NCI-H1436 (cell line): Measurements from ENCODE around the gene DLX1.
"Not testable (repeated sequence)": the region's sequence is repeated elsewhere in the genome, so short reads cannot be mapped to it uniquely, and the experiment has no call there.

Source experiments
- DNase-seq: peaks from one replicate; lab custom pipeline; 2025; lab: John Stamatoyannopoulos, UW

The DLX1 gene

DNA sequence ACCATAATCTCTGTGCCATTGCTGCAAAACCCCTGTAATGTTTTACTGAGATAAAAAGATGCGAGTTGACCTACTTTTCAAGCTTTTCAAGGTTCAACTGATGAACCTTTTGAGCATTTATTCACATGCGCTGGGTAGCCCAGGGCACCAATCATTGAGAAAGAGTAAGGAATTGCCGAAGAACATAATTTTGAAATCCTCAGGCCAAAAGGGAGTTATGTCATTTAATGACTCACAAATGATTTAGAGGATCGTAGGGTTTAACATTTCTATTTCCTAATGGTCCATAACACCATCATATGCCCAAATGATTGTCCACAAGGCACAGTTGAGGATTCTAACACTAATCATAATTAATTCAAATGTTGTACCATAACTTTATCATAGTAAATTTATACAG is 20.2 kb upstream of the DLX1 start:
- DNase-seq: no peak

DNA sequence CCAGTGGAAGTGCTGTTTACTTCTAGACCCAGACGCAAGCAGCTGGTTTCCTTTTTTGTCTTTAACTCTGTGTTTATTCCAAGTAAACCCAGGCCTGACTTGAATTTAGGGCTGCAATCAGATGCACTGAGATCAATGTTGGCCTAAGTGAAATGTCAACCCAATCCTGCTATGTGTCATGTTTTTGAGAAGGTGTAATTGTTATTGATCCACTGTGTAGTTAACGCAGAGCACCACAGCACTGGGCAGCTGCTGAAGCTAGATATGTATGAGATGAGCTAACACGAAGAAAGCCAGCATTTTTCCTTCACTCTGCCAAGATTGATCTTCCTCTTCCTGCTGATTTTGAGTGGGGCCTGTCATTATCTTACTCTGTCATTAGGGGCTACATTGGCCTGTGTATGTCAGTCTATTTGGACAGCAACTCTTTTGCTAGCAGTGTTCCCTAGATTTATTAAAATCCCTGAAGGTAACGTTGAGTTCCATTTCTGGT is 18.9 kb upstream of the DLX1 start:
- DNase-seq: no peak

DNA sequence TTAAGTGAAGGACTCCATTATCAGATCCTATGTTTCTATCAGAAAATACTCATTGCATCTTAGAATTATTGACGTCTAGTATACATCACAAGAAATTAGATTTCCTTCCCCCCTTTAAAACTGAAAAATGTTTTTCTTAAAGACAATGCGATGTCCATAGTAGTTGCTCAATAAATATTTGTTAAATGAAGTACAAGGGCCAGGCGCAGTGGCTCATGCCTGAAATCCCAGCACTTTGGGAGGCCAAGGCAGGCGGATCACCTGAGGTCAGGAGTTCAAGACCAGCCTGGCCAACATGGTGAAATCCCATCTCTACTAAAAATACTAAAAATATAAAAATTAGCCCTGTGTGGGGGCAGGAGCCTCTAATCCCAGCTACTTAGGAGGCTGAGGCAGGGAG is 17.4 kb upstream of the DLX1 start:
- DNase-seq: not testable (repeated sequence)

DNA sequence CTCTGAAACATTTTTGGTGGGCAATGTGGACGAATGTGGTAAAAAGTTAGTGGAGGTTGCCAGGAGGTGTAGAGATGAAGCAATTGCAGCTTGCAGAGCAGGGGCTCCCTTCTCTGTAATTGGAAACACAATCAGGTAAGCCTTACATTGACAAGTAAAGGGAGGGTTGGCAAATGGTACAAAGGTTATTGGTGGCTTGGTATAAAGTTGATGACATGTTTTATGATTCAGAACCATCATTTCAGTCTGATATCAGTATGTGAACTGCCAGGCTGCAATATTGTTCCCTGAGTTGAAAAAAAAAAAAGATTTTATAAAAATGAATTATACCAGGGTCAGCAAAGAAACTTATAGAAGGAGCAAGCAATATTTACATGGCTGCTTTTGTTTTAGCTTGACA is 14.4 kb upstream of the DLX1 start:
- DNase-seq: no peak

DNA sequence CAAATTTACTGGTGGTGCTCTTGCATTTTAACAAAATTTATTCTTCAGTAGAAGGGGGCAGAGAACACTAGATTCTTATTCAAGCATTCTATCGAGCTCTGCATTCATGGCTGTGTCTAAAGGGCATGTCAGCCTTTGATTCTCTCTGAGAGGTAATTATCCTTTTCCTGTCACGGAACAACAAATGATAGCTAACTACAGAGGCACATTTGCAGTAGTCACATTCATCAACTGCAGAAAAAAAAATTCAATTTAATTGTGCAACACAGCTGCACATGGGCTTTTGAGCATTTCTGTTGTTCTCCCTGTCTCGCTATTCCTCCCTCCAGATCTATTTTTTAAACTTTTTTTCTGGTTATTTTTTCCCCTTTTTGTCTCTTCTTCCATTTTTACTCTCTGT is 13.0 kb upstream of the DLX1 start:
- DNase-seq: peak; percentile 90

DNA sequence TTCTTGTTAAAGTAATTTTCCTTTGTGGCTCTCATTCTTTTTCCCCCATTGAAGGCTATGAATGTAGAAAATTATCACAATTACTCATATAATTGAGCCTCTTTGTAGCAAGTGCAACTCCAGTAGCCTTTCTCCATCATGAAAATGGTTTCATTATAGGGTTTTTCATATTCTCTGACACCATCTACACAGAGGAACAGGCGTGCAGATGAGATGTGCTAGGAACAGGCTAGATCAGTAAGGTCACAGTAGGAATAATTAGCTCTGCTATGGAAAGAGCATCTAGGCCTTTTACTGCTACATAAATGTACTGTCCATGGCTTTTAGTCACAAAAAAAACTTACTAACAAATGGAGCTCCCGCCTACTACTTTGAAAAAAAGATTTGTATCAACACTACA is 12.6 kb upstream of the DLX1 start:
- peak; percentile 85 for DNase-seq

DNA sequence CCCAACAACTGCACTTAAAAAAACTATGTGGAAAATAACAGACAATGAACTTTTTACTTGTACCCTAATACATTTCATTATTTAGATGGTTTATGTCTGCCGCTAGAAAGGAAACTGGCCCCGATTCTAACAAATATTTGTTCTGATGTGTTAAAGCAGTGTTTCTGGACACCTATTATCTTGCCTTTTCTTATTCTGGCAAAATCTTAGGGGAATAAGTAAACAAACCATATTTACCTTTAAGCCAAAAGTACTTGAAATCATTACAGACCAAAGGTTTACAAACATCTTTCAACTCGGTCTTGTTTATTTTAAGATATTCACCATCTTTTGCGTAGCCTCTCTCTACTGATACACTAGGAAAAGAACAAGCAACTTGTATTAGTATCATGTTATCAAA is 11.8 kb upstream of the DLX1 start:
- DNase-seq: no peak

DNA sequence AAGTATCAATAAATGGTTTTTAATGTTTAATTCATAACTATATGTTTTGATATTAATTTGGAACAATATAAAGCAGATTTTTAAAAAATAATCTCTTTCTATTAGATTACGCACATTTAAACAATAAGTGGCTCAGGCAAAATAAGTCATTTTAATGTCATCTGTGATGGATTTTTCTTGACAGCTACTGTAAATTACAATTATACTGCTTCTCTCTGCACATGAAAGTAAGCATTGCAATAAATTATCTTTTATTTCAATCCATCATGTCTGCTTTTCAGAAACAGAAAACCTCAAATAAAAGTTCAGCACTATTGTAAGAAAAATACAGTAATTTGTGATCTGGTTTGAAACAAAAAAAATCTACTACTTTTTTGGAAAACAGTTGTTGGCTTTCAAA is 11.1 kb upstream of the DLX1 start:
- DNase-seq: no peak

DNA sequence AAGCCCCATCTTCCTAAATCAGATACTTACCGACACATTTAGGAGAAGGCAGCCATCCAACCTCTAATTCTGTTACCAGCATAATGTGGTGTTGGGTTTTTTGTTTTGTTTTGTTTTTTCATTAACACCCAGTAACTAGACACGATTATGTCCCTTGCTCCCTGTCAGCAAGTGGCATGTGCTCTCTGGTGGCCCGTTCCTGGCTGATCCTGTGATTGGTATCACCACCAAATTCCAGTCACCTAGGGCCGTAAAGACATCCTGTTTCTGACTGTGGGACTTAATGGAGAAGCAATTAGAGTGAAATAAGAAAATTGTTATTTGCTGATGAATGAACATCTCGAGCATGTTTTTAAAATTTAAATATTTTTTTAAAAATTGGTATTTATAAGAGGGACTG is 5.9 kb upstream of the DLX1 start:
- no peak for DNase-seq

DNA sequence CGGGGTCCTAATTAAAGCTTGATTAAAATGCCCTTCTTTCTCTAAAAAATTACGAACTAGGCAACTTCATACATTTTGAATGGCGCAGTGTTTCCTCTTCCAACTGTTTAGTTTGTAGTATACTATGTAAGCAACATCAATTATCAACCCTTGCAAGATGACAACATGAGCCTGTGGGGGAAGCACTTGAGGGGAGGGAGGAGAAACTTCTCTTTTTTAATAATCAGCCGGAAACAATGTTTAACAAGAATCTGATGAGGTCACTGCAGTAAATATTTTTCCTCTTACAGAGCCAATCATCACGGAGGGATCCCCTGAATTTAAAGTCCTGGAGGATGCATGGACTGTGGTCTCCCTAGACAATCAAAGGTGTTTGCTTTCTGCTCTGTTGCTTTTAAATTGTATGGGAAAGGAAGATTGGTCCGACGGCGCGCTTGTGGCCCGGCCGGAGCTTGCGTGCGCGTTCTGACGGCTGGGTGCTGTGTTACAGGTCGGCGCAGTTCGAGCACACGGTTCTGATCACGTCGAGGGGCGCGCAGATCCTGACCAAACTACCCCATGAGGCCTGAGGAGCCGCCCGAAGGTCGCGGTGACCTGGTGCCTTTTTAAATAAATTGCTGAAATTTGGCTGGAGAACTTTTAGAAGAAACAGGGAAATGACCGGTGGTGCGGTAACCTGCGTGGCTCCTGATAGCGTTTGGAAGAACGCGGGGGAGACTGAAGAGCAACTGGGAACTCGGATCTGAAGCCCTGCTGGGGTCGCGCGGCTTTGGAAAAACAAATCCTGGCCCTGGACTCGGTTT is 5.3 kb upstream of the DLX1 start:
- no peak for DNase-seq

DNA sequence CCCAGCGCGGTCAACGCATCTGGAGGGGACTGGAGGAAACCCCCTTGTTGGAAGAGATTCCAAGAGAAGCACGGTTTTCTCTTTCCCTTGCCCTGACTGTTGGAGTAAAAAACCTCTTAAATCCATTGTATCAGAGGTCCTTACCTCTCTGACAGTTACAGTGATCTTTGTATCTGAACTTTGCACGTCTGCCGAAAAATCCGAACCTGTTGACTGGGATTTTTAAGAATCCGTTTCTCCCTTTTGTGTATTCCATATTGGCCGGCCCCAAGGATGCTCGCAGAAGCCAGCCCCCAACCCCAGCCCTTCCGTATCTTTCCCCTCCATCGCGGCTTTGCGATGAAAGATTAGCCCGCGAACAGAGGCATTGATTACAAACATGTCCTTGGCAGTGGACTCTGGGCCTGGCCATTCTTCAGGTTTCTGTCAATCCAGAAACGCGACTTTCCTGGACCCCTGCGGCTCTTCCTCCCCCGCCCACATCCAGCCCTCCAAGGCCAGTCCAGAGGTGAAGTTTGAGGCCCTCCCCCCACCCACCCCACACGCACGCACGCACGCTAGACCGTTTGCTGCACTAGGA is 4.6 kb upstream of the DLX1 start:
- no peak for DNase-seq

DNA sequence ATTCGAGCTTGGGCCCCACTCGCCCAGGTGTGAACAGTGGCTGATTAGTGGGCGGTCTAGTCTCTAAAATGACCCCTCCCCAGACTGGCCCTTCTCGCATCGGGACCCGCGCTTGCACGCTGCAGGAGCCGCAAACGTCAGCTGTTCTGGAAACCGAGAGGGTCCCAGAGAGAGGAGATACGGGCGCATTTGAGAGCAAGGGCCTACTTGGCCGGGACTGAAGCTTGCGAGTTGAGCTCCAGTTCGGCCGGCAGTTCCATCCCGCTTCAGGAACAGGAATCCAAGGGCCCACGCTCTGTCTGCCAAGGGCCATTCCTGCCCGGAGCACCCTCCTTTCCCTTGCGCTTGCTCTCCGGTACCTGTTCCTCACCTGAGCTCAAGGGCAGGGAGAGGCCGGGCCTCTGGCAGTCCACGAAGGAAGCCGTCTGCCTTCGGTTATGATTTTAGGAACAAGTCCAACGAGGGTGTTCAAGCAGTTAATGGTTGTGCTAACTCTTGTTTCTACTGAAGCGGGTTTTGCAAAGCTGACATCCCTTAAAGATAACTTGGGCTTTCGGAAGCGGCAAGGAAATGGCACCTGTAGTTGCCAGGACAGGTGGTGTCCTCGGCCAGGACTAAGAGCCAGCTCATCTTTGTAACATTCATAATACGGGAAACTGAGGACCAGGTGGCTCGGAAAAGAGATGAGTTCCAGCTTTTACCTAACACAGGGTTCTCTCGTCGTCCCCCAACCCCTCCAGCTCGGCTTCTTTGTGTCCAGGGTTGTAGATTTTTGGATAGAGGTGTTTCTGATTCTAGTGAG is 3.9 kb upstream of the DLX1 start:
- DNase-seq: no peak

DNA sequence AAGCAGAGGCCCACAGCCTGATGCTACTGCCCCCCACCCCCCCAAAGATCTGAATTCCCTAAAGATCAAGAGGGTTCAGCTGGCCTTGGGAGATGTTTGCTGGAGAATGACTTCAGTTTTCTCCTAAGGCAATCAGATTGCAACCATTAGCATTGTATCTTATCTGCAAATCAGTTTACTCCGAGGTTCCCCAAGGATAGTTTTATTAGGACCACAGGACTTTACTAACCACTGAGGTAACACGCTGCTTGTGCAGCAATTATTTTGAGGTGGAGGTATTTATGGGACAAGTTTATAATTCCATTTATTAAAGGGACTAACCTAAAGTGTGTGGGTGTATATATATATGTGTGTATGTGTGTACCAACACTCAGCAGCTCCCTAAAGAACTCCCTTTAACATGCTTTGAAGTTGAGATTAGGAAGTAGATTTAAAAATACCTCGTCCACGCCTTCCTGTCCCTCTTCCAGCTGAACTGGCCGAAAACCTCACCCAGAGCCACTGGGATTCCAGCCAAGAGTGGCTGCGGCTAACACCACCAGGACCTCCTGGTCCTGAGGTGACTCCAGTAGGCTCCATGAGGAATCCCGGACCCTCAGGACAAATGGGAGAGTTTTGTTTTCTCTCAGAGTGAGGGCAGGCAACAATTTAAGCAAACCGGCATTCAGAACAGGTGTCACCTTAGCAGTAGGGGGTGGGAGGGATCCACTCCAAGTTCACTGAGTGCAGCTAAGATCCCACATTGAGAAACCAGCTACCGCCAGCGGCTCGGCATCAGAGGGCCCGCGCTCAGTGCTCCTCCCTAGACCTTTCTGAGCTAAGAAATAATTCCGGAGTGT is 3.0 kb upstream of the DLX1 start:
- DNase-seq: no peak

DNA sequence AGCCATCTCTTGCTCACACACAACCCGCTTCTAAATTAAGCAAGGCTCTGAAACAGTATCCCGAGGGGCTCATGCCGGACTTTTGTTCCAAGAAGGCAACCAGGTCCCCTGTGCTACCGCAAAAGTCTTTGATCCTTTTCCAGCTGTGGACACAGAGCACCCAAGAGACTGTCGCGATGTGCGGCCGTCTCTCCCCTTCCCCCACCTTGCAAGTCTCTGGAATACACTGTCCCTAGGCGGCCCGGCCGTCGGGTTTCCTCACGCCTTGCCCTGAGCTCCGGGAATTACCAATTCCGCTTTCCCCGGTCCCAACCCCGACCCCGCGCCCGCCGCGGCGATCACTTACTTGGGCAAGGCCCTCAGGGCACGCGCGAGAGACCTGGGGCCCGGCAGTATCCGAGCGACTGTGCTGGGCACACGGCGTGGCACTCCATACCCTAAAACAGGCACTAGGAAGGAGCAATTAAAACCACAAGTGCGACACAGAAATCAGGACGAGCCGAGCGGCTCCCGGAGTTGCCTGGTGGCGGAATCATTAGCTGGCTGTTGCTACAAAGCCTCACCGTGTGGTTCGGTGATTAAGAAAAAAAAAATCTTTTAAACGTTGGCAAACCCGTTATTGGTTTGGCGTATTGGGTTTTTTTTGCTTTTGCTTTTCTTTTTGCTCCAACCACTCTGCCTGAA is 2.2 kb upstream of the DLX1 start:
- DNase-seq: no peak

DNA sequence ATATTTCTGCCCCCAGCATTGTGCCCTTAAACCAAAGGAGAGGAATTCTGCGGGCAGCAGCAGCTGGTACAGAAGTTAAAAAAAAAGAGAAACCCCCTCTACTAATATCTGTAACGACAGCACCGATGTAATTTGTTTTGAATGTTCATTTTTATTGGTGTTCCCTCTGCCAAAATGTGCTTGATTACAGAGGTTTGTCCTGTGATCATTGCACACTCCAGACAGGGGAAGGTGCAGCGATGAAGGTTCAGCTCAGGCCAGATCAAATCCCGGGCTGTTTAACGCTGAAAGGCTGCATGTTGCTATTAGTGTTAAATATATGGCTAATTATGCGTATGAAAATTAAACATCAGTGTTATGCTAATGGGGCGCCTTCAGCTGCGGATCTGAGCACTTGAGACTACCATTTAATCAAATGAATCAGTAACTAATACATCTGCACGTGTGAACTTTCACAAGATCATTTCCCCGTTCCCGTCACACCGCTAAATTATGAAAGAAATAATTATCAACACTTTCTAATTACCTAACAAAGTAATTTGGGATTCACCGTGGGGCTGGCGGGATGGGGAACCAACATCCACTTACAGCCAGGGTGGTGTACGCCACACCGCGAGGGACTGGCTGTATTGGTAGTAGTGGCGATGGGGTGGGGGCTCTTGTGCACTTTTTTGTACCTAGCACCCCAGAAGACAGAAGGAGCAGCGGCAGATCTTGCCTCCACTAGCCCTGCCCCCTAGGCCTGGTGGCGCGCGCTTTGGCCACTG is 1.5 kb upstream of the DLX1 start:
- no peak for DNase-seq

DNA sequence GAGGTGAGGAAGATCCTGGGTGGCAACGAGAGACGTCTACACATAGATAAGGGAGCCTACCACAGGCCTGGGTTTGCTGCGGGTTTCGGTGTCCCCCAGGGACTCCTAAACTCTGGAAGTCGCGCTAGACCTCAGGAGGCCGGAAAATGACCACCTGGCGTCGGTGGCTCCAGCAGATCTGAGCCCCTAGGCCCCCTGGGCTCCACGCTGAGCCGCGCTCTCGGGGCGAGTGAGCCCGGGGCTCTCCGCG is 987 bp upstream of the DLX1 start:
- DNase-seq: no peak

DNA sequence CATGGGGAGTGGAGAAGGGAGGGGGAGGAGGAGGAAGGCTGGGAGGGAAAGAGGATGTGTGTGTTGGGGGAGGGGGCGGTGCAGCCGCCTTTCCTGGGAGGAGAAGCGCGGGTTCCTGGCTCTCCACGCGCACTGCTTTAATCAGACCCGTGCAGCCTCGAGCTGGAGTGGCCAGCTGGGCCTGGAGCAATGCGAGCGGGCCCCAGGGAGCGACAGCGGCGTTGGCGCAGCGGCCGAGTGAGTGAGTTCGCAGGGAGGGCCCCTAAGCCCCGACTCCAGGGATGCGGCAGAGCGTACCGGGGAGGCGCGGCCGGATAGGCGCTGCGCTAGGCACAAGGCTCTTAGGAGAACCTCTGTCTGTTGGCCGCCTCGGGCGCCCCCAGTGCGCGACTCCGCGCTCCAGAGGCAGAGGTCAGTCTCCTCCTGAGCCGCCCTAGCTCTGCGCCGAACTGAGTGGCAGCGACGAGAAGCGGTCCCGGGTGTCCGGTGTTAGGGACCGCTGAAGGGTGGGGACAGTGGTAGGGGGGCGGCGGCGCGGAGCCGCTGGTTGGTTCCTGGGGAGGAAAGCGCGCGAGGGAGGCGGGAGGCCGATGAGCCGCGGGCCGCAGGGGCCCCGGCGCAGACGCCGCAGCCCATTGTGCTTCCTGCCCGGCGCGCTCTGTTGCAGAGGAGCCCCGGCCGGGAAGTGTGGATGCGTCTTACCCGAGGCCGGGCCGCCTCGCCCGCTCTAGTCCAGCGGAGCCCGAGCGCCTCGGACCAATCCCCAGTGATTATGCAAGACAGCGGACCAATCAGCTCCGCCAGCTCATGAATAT is 455 bp upstream of the DLX1 start:
- peak; percentile 96 for DNase-seq

DNA sequence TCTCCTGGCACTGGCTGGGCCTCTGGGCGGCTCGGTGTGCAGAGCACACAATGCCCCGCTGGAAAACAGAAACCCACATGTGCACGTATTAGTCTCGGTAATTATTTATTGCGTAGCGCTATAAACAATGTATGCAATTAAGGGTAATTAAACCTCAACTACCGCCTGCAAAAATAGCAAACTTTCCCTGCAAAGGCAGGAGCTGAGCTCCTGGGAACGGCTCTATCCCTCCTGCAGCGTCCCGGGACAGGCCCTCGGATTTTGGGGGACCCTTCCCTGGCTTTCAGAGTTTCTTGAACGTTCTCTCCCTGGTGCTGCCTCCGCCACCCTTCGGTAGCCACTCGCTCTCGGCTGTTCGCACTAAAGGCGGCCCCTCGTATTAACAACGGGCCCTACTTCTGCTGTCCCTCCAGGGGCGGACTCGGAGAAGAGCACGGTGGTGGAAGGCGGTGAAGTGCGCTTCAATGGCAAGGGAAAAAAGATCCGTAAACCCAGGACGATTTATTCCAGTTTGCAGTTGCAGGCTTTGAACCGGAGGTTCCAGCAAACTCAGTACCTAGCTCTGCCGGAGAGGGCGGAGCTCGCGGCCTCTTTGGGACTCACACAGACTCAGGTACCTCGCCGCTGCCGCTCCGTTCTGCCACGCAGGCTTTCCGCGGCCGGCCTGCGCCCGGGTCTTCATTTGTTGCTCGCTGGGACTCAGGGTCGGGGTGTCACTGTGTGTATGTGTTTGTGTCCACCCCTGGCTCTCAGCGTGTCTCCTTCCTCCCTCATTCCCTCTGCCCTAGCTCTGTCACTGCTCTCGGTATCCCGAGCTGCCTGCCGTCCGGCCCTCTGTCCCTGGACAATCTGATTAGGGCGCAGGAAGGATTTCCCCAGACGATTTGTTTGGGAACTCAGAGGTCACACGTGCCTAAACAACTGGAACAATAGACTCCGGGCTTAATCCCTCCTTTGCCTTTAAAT is 1.2 kb downstream of the DLX1 start:
- no peak for DNase-seq

DNA sequence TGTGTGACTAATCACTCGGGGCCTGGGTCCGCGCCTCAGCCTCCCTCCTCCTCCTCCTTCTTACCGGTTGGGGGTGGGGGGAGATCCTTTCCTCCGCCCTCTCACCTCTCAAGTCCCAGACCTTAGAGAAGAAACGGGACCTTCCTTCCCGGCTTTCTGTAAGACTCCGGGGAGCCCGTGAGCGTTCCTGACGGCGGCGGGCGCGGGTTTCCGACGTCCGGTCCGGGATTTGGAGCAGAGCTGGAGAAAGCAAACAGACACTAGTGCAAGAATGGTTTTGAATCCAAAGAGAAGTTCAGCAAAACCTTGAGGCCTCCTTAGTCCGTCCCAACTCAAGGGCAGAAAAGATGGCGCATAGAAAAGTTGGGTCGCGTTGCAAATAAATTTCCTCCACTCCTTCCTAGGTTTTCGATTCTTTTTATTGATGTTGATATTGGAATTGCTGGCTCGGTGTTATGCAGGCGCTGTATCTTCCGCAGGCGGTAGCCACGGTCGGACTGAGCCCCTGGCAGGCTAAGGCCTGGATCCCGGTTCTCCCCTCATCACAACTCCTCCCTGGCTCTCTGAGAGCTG is 2.0 kb downstream of the DLX1 start:
- no peak for DNase-seq
